Motor neuron (in vitro differentiated cells): ENCODE data around the gene FAM156A. TPM values are rescaled to one million over a fixed set of nuclear protein-coding genes. Genes with fewer than 3 reads are reported as not detected.
"Not testable (repeated sequence)": the region's sequence is repeated elsewhere in the genome, so short reads cannot be mapped to it uniquely, and the experiment has no call there.

ENCODE experiments used
- ATAC-seq, 8 experiments: fragments of 200-7000 bp; cut with Tn5 transposase; replicated peaks in 6 of 8; 2 replicates each; pipeline ENCODE4 v1.8.0; 2021; ENCODE audit warnings: mild to moderate bottlenecking in 8 of 8, moderate library complexity in 8 of 8
- H3K27ac ChIP-seq, 2 donors: fragments of 250-450 bp; sonication (Bioruptor Pico); 2 replicates each; pipeline ENCODE4 v1.9.0; 2021; ENCODE audit warnings: antibody characterized with exemption in 2 of 2, mild to moderate bottlenecking in 2 of 2, moderate library complexity in 1 of 2
- H3K4me1 ChIP-seq, 2 donors: fragments of 250-450 bp; sonication (Bioruptor Pico); replicated peaks in 1 of 2; 2 replicates each; pipeline ENCODE4 v1.6.1; 2021; ENCODE audit warnings: antibody characterized with exemption in 2 of 2, mild to moderate bottlenecking in 2 of 2, moderate library complexity in 1 of 2
- H3K4me3 ChIP-seq, 5 donors: fragments of 250-450 bp; sonication (Bioruptor Pico); 2 replicates each; pipeline ENCODE4 v1.9.0; 2021; ENCODE audit warnings: antibody characterized with exemption in 5 of 5, mild to moderate bottlenecking in 5 of 5, moderate library complexity in 4 of 5
- WGBS, 10 experiments: fragments of 450-650 bp; shearing (Covaris generic); methylation state at CpG; one replicate each; pipeline ENCODE4 v1.0.0; 2022; 5-methylcytosine and 5-hydroxymethylcytosine counted together
- in situ Hi-C, 9 experiments: fragments of 400-800 bp; cut with MboI; loops; one replicate each; pipeline ENCODE4 v1.15.0; 2021; ENCODE audit warnings: low sequenced_read_pairs in 9 of 9, low pct_unique_long_range_greater_than_20kb in 2 of 9; ENCODE audit not compliant: unreplicated experiment in 9 of 9
- total RNA-seq, 8 experiments: library from RNA; unstranded; fragments of 300-600 nt; gene quantifications; 2 replicates each; pipeline versions ENCODE4 v1.2.3 to v1.2.4, GENCODE V29; 2022

Gene FAM156A, protein sequence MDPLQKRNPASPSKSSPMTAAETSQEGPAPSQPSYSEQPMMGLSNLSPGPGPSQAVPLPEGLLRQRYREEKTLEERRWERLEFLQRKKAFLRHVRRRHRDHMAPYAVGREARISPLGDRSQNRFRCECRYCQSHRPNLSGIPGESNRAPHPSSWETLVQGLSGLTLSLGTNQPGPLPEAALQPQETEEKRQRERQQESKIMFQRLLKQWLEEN
- total RNA-seq = 10 to 100 TPM; 12.6 to 29.0 (median 20.2) TPM

DNA sequence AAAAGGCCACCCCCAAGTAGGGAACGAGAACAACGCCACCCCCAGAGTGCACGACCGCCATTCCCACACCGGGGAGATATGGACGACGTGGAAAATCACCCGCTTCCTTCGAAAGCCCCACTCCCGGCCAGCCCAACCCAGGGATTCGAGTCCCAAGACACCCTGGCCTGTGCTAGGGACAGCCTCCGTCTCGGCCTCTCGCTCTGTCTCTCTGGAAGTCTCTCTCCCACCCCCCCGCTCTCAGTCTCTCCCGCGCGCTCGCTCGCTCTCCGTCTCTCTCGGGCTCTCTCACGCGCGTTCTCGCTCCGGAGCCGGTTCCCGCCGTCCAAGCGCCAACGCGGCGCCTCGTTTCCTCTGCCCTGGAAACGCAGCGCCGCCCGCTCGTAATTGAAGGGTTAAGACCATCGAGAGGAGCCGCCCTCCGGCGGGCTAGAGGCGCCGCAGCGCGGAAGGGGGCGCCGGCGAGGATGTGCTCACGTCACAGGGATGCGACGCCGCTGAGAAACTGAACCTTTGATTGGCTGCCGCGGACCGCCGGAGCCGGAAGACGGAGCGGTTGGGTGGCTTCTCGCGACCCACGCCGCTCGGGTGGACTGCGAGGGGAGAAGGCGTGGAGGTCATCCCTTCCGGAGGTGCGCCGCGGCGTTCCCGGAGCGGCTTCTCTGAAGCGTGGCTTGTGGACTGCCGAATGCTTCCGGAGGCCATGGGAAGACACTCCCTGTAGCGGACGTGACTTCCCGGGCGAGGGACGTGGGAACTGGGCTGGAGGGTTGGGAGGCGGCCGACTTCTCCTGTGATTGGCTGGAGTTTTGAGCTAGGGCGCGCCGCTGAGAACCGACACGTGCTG is at the start of gene FAM156A:
Gene FAM156A (minus strand): TSS at position 406 of the 847 bp plus-strand sequence. CDS start 9,930 bp downstream, outside the sequence.
- WGBS, 10 experiments = no CpG with 5 or more reads among the region's 91 CpGs
- in situ Hi-C loops, H3K27ac ChIP-seq, H3K4me3 ChIP-seq, H3K4me1 ChIP-seq: not testable (repeated sequence)
- peak; percentile 74 to 92 (median 90) for ATAC-seq

DNA sequence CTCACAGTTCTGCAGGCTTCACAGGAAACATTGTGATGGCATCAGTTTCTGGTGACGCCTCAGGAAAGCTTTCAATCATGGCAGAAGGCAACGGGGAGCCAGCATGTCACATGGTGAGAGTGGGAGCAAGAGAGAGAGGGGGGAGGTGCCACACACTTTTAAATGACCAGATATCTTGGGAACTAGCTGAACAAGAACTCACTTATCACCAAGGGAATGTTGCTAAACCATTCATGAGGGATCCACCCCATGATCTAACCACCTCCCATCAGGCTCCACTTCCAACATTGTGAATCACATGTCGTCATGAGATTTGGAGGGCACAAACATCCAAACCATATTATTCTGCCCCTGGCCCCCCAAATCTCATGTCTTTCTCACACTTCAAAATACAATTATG is 47.0 kb upstream of the FAM156A start:
- H3K4me1 ChIP-seq = peaks cover 4 to 7% of the 10 kb centered on the region in 2 donors
- 18 to 50% methylated on average over 1 to 3 of the region's 3 CpGs; no CpG with 5 or more reads in 8 of the 10 experiments for WGBS, 10 experiments
- no peak overlapping the region for H3K4me3 ChIP-seq
- in situ Hi-C loops = no loop called here
- peak in 2 of 8 experiments; percentile 60 to 62 for ATAC-seq
- H3K27ac ChIP-seq = no peak overlapping the region

DNA sequence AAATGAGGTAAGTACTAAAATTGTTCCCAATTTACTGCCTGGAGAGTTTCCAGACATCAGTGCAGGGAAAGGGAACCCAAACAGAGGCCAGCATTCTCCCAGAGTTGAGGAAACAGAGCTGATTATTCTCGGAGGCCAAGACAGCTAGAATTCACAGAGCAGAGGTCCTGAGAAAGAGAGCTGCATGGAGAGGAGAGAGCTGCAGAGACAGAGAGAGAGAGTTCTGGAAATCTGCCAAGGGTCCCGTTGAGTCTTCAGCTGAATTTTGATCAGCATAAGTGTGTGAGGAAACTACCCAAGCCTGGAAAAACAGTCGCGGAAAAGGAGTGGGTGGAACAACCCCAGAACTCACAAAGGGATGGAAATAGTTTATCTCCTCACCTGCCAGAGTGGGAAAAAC is 46.5 kb upstream of the FAM156A start:
- Histone ChIP-seq H3K27ac (no peak overlapping the region), H3K4me1 (peaks cover 4 to 7% of the 10 kb centered on the region in 2 donors), H3K4me3 (no peak overlapping the region)
- 0 to 3% (median 0%) methylated on average over 1 to 4 of the region's 4 CpGs; no CpG with 5 or more reads in 7 of the 10 experiments for WGBS, 10 experiments
- peak; percentile 27 to 51 (median 44) for ATAC-seq
- in situ Hi-C loops = no loop called here

DNA sequence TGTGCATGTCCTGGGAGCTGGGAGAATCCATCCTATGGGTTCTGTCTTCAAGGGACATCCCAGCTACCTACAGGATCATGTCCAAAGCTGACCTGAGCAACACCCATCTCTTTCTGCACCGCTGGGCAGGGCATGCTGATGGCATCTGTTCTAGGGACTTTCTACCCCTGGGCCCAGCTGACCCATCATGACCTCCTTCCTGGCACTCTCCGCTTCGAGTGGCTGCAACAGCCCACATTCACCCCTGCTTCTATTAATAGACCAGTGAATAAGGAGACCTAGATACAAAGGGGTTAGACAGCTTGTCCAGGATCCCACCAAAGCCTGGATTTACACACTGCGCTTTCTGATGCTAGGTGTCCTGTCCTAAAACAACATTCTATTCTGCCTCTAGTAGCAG is 45.7 kb upstream of the FAM156A start:
- ATAC-seq = peak in 5 of 8 experiments; percentile 21 to 46 (median 37)
- H3K27ac ChIP-seq = no peak overlapping the region
- peaks cover 4 to 7% of the 10 kb centered on the region in 2 donors for H3K4me1 ChIP-seq
- no peak overlapping the region for H3K4me3 ChIP-seq
- WGBS, 10 experiments = 61% methylated on average over 3 of the region's 4 CpGs; no CpG with 5 or more reads in 9 of the 10 experiments
- in situ Hi-C loops = no loop called here

DNA sequence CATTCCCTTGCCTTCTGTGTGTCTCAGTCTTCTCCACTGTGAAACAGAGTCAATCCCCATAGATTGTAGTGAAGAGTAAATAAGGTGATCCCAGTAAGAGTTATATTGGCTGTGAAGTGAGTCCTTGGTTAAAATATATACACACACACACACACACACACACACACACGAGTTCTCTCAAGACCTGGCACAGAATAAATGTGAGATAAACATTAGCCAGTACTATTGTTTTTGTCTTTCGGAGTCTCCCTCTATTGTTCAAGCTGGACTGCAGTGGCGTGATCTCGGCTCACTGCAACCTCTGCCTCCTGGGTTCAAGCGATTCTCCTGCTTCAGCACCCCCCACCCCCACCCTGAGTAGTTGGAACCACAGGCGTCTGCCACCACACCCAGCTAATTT is 44.8 kb upstream of the FAM156A start:
- no peak overlapping the region for H3K27ac ChIP-seq
- in situ Hi-C loops = no loop called here
- 40% methylated on average over 1 of the region's 6 CpGs; no CpG with 5 or more reads in 9 of the 10 experiments for WGBS, 10 experiments
- peaks cover 4 to 7% of the 10 kb centered on the region in 2 donors for H3K4me1 ChIP-seq
- no peak overlapping the region for H3K4me3 ChIP-seq
- ATAC-seq = no peak

DNA sequence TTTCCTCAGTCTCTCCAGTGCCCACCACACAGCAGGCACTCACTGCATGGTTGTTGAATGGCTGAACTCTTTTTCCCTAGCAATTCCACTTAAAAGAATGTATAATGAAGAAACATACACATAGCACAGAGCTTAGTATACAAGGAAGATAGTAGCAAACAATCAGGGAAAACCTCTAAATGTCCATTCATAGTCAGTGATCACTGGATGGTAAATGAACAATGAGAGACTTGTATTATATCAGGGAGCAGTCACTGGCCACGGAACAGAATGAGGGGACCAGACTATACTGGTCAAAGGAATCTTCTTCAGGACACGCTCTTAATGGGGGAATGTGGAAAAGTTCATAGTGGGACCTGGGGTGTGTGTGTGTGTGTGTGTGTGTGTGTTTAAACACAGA is 43.6 kb upstream of the FAM156A start:
- in situ Hi-C loops = no loop called here
- no peak for ATAC-seq
- 33 to 70% methylated on average over 1 to 2 of the region's 2 CpGs; no CpG with 5 or more reads in 8 of the 10 experiments for WGBS, 10 experiments
- Histone ChIP-seq H3K4me1 (peaks cover 4 to 7% of the 10 kb centered on the region in 2 donors), H3K27ac (no peak overlapping the region), H3K4me3 (no peak overlapping the region)

DNA sequence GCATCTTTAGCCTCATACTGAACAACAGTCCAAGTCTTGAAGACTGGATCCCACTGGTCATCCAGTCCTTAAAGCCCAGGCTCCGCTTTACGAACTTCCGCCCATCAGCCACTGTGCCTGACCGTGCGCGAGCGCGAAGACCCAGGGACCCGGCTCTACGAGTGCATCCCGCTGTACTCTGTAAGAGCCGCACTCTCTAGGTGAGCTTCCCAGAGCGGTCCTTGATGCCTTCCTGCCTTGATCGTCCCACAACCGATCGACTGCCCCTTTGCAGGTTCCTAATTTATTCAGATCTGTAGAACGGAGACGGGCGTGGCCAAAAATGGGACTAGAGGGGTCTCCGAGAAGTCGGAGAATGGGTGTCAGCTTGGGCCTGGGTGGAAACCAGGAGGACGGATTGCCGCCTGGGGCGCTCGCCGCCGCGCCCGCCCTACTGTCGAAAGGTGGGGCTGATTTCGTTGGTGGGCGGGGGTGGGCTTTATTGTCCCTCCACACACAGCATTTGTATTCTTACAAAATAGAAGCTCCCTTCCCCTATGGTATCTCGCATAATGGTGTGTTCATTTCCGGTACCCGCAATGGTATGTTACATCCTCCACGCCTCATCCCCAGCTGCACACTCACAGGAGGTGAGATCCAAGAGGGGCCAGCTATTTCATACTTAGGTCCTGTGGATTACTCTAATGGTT is 42.3 kb upstream of the FAM156A start:
- H3K27ac ChIP-seq = no peak overlapping the region
- ATAC-seq = no peak
- 87% methylated on average over 9 of the region's 36 CpGs; no CpG with 5 or more reads in 9 of the 10 experiments for WGBS, 10 experiments
- in situ Hi-C loops = no loop called here
- H3K4me3 ChIP-seq = no peak overlapping the region
- H3K4me1 ChIP-seq = peaks cover 6 to 10% of the 10 kb centered on the region in 2 donors

DNA sequence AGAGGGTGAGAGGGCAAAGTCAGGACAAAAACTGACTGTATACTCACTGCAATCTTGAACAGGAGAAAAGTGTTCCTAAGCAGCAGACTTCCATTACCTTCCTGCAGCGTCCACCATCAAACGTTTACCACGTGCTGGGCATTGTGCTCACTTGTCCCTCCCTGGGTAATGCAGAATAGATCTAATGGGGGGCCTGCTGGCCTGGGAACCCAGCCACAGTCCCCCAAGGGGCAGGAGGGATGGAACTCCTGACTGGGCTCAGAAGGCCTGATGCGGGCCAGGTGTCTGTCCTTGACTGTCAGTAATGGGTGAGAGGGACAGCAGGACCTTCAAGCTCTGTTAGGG is 37.6 kb upstream of the FAM156A start:
- in situ Hi-C loops = no loop called here
- Histone ChIP-seq H3K4me3 (peak overlapping the region; percentile 62 to 91 (median 78)), H3K27ac (peak overlapping the region; percentile 96 to 100), H3K4me1 (peaks cover 3 to 8% of the 10 kb centered on the region in 2 donors)
- ATAC-seq = no peak
- 71% methylated on average over 1 of the region's 4 CpGs; no CpG with 5 or more reads in 9 of the 10 experiments for whole genome bisulfite sequencing, 10 experiments

DNA sequence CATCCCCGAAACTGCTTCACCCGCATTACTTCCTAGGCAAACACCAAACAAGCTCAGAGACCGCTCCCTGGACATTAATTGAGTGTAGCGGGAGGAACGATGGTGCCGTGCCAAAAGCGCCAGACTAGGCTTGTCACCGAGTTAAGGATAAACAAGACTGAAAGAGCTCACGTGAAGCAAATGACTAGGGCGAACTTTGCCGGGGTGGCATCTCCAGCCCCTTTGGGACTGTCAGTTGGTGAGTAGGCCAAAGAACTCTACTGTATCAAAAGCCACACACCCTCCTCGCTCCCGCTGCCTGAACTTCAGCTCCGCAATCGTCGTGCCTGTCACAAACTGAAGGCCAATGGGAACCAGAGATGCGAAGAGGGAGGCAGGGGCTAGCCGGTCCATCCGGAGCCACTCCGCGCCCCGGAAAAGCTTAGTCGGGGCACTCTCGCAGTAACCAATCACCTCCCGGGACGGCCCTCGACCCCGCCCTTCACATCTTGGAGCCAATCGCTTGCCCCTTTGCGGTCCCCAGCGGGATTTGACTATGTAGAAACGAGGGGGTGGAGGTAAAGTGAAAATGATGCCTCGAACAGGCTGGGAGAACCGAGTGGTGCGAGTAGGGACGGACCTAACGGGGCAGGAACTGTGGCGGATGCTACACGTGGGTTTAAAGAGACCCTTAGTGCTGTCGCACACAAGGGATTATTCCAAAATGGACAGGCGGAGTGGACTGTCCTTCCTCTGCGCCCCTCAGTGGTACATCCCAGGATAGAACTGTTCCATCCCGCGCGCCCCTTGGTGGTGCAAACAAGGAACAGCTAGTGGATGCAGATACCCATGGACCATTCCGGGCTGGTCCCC is 37.0 kb upstream of the FAM156A start:
- WGBS, 10 experiments = 0 to 55% (median 13%) methylated on average over 2 to 12 of the region's 46 CpGs; no CpG with 5 or more reads in 6 of the 10 experiments

DNA sequence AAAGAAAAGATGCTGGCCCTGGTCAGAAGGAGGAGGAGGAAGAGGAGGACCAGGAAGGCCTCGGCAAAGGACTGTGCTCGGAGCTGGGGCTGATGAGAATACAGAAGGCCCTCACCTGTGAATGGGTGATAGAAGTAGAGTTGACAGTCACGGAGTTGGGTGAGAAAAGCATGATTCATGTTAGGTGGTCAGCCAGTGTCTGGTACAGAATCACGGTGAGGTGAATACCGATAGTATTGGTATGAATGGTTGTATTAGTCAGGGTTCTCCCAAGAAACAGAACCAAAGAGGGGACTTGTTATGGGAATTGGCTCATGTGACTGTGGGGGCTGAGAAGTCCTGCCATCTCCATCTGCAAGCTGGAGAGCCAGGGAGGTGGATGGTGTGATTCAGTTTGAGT is 32.5 kb upstream of the FAM156A start:
- Histone ChIP-seq H3K4me3 (no peak overlapping the region), H3K4me1 (peaks cover 0 to 5% of the 10 kb centered on the region in 2 donors), H3K27ac (no peak overlapping the region)
- 47 to 100% (median 85%) methylated on average over 2 to 5 of the region's 5 CpGs; no CpG with 5 or more reads in 2 of the 10 experiments for WGBS, 10 experiments
- ATAC-seq = no peak
- in situ Hi-C loops = no loop called here

More for the DNA sequence above, 37.0 kb upstream of the FAM156A start:
- peak overlapping the region; percentile 96 to 100 for H3K27ac ChIP-seq
- H3K4me1 ChIP-seq = peaks cover 3 to 8% of the 10 kb centered on the region in 2 donors
- in situ Hi-C loops = no loop called here
- ATAC-seq = peak; percentile 96 to 99 (median 98)
- peak overlapping the region; percentile 62 to 91 (median 78) for H3K4me3 ChIP-seq

DNA sequence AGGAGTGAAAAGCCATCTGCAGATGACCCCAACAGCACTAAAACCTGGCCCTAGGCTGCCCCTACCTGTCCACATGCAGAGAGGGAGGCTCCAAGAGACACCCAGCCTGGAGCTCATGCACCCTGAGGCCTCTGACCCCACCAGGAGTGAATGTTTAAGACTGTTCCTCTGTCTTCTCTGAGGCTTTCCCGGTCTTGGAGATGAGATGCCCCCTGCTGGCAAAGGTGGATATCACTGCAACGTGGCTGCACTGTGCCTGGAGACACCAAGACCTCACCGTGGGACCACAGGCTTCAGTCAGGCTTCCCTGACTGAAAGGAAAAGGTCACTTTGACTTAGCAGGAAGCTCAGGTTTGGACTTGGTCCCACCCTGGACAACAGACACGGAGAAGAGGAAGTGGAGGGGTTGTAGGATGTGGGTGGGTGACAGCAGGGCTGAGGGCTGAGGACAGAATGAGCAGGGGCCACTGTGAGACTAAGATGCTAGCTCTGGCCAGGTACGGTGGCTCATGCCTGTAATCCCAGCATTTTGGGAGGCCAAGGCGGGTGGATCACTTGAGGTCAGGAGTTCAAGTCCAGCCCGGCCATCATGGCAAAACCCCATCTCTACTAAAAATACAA is 31.8 kb upstream of the FAM156A start:
- WGBS, 10 experiments = 37 to 100% (median 40%) methylated on average over 1 to 3 of the region's 7 CpGs; no CpG with 5 or more reads in 6 of the 10 experiments
- H3K4me3 ChIP-seq, H3K27ac ChIP-seq, H3K4me1 ChIP-seq, in situ Hi-C loops: not testable (repeated sequence)
- peak; percentile 65 to 97 (median 81) for ATAC-seq
